Adrenal gland (tissue), 5 donors: ENCODE results near the gene FABP2.
"Not testable (repeated sequence)": the region's sequence is repeated elsewhere in the genome, so short reads cannot be mapped to it uniquely, and the experiment has no call there.

Source experiments
- CTCF ChIP-seq, 6 experiments: fragments of 450-650 bp in 4 of 6; fragments of 200-600 bp in 2 of 6; sonication (generic) in 1 of 6; IDR thresholded peaks; 1 replicate in 5 of 6; 2 replicates in 1 of 6; pipeline versions ENCODE4 v1.5.1 to v1.8.0; 2016 to 2021; ENCODE audit warnings: antibody characterized with exemption in 6 of 6, mild to moderate bottlenecking in 2 of 6, moderate library complexity in 1 of 6
- POLR2A ChIP-seq, 2 donors: fragments of 450-650 bp; IDR thresholded peaks; one replicate each; pipeline ENCODE4 v1.6.1; 2017; ENCODE audit warnings: antibody characterized with exemption in 2 of 2, mild to moderate bottlenecking in 2 of 2, moderate library complexity in 1 of 2
- donor health status: DM: no; HTN: no; CAD: no.

- TF ChIP-seq CTCF, POLR2A (IDR thresholded peaks at IDR 0.05): not testable (repeated sequence)
Observed at GRCh38 chr4:119279945-119280344, 42.0 kb downstream of the FABP2 start.
